ENCODE results near the gene EPB41L2.

EPB41L2 gene

GRCh38 chr6:130853555-130854183 lies 209.4 kb downstream of the EPB41L2 start:
- TF ChIP-seq ZNF274 (IDR thresholded peaks at IDR 0.05; ENCODE audit: low read depth, low read length), result no peak
- H3K4me3 ChIP-seq (ENCODE audit: low read length), result no peak overlapping the region

GRCh38 chr6:130852844-130853554 lies 210.0 kb downstream of the EPB41L2 start:
- TF ChIP-seq ZNF274 (IDR thresholded peaks at IDR 0.05; ENCODE audit: low read depth, low read length), result no peak
- H3K4me3 ChIP-seq (ENCODE audit: low read length), result no peak overlapping the region

- no peak for TF ChIP-seq ZNF274 (IDR thresholded peaks at IDR 0.05; ENCODE audit: low read depth, low read length)
- no peak overlapping the region for H3K4me3 ChIP-seq (ENCODE audit: low read length)
Observed at GRCh38 chr6:130851026-130851425, 212.0 kb downstream of the EPB41L2 start.

DNA sequence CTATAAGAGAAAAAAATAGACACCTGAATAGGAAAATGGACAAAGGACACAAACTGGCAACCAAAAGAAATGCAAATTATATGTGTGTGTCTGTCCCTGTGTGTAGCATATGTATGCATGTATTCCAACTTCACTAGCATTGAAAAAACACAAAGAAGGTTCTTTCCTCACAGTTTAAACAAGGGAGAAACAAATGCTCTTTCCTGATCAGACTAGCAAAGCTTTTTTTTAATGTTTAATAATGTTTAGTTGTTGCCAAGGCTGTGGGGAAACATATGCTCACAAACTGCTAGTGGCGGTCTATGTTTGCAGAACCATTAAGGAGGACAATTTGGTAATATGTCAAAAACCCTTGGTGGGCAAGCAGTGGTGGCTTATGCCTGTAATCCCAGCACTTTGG lies 213.5 kb downstream of the EPB41L2 start:
- no peak for TF ChIP-seq ZNF274 (IDR thresholded peaks at IDR 0.05; ENCODE audit: low read depth, low read length)
- H3K4me3 ChIP-seq (ENCODE audit: low read length), result no peak overlapping the region

DNA sequence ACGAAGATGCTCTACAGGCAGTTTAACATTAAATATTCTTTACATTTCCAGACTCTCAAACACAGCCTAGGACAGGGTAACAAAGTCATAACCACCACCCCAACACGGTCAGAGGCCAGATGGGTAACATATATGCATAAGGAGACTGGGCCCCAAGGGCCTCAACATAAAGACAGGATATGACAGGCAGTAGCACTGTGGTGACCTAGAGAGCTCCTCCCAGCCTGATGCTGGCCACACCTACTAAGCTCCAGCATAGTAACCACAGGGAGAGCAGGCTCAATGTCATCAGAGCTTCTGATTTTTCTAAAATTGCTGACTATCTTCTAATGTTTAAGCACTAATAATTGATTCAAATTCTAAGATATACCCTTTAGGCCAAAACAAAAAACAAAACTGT lies 214.1 kb downstream of the EPB41L2 start:
- H3K4me3 ChIP-seq (ENCODE audit: low read length), result no peak overlapping the region
- TF ChIP-seq ZNF274 (IDR thresholded peaks at IDR 0.05; ENCODE audit: low read depth, low read length), result no peak

- no peak overlapping the region for H3K4me3 ChIP-seq (ENCODE audit: low read length)
- TF ChIP-seq ZNF274 (IDR thresholded peaks at IDR 0.05; ENCODE audit: low read depth, low read length), result no peak
Observed at GRCh38 chr6:130847001-130847910, 215.8 kb downstream of the EPB41L2 start.

DNA sequence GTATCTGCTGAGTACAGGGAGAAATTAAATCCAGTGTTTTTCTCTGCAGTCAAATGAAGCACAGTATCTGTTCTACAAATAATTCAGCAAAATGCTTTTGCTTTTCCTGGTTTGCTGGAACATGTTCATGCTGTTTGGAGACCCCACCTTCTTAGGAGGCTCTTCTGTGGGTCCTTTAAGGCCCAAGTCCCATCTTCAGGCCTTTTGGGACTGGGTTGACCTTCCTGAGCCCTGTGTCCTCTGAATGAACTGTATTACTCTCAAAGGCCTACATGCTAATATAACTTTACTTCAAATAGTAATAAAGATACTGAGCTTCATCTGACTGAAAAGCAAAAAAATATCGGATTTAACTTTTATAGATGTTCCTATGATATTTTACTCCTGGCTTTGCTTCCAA lies 216.5 kb downstream of the EPB41L2 start:
- no peak overlapping the region for H3K4me3 ChIP-seq (ENCODE audit: low read length)
- no peak for TF ChIP-seq ZNF274 (IDR thresholded peaks at IDR 0.05; ENCODE audit: low read depth, low read length)

GRCh38 chr6:130843575-130844320 lies 219.3 kb downstream of the EPB41L2 start:
- H3K4me3 ChIP-seq (ENCODE audit: low read length), result no peak overlapping the region
- TF ChIP-seq ZNF274 (IDR thresholded peaks at IDR 0.05; ENCODE audit: low read depth, low read length), result no peak

DNA sequence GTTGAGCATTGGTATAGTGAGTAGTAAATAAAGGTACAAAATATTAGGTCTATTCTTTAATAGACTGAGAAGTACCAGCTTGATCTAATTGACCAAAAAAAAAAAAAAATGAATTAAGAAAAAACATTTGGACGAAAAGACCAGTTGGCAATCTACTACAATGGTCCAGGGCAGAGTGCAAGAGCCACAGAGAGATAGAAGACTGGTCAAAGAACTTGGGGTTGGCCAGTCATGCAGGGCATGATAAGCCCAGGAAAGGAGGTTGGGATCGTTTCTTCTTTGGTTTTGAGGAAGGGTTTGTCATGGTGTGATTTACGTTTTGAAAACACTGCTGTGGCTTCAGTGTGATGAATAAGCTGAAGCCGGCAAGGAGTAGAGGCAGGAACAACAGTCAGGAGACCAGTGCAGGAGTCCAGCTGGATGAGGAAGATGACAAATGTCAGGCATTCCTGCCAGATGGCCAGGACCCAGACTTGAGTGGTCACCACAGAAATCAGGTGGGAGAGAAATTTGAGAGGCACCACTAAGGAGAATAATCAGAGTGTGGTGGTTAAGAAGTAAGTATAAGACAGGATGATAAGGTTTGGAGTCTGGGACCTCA lies 221.8 kb downstream of the EPB41L2 start:
- H3K4me3 ChIP-seq (ENCODE audit: low read length), result no peak overlapping the region
- no peak for TF ChIP-seq ZNF274 (IDR thresholded peaks at IDR 0.05; ENCODE audit: low read depth, low read length)

DNA sequence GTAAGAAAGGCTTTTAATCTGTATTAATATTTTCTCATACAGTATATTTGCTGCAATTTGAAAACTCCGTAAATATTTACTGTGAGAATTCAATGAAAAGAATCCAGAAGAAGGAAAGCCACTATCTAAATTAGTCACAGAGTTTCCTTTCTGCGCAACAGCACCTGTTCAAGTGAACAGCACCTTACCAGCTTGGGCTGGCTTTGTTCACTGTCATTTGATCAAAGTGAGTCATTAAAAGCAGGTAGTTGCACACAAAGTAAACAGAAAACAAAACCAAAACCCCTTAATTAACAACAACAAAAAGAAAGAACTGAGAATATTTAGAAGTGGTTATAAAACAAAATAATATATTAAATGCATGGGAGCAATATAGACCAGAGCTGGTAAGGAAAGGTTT lies 223.0 kb downstream of the EPB41L2 start:
- no peak for TF ChIP-seq ZNF274 (IDR thresholded peaks at IDR 0.05; ENCODE audit: low read depth, low read length)
- H3K4me3 ChIP-seq (ENCODE audit: low read length), result no peak overlapping the region

- H3K4me3 ChIP-seq (ENCODE audit: low read length), result no peak overlapping the region
- no peak for TF ChIP-seq ZNF274 (IDR thresholded peaks at IDR 0.05; ENCODE audit: low read depth, low read length)
Observed at GRCh38 chr6:130839379-130839778, 223.7 kb downstream of the EPB41L2 start.

GRCh38 chr6:130838951-130839350 lies 224.1 kb downstream of the EPB41L2 start:
- TF ChIP-seq ZNF274 (IDR thresholded peaks at IDR 0.05; ENCODE audit: low read depth, low read length), result no peak
- no peak overlapping the region for H3K4me3 ChIP-seq (ENCODE audit: low read length)

DNA sequence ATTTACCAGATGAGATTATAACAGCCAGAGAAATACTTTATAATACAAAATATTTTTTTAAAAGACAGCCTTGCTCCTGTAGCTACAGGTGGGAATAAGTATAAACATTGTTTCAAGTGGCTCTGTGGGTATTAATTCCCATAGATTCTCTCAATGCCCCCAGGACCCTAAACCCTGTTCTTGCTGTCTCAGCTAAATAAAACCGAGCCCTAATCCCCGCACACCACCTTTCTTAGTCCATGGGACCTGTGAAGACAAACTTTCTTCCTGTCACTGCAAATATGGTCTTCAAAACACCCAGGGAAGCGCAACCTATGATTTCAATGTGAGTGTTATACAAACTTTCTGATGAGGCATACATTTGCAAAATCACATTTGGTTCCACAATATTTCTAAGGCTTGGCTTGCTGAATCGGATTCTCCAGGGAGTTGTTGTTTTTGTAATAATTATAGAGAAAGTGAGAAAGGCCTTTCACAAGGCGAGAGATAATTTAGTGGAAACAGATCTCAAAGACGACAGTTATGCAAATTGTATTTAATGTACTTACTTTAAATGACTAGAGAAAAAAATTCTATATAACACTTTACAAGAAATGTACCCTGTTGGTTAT lies 224.7 kb downstream of the EPB41L2 start:
- no peak for TF ChIP-seq ZNF274 (IDR thresholded peaks at IDR 0.05; ENCODE audit: low read depth, low read length)
- H3K4me3 ChIP-seq (ENCODE audit: low read length), result no peak overlapping the region
